GM21360 (cell line): Measurements from ENCODE around the gene NOTCH3.

Experiments
- ATAC-seq: cut with Tn5 transposase; IDR thresholded peaks from one replicate; pipeline ENCODE4 v1.9.1; 2021; ENCODE audit warnings: mild to moderate bottlenecking, moderate library complexity; ENCODE audit not compliant: unreplicated experiment

Gene NOTCH3

DNA sequence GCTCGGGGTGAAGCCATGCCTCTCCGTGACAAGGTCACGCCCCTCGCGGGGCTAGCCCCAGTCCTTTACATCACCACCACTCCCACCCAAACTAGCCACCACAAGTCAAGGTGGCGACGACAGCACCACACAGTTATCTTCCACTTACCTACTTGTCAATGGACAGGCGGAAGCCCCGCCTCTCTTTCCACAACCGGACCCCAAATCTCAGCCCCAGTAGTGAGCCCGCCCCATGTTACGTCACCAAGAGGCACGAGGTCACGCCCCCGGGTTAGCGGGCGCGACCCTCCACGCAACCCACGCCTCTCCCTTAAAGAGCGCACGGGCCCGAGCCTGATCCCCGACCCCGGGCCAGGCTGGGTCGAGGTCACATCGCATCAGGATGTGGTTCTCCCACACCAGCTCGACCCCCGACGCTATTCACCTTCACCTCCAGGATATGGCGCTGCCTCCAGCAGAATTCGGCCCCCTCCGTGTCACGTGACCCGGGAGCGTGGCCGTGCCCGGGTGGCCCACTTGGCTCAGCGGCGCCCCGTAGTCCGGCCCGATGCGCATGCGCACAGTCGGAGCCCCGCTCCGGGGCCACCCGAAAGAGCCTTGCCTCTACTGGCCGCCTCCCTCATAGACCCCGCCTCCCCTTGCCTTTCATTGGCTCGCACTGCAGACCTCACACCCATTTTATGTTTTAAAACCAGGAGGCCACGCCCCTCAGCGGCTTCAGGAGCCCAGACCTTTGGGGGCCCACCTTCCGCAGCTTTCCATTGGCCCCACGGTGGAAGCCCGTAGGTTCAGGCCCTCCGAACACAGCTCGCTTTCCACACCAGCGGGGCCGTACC is 75.3 kb downstream of the NOTCH3 start:
- ATAC-seq = peak; percentile 75

- ATAC-seq = peak; percentile 3
These were observed 76.1 kb downstream of the NOTCH3 start for GRCh38 chr19:15124572-15125231.

- ATAC-seq = no peak
These were observed 76.9 kb downstream of the NOTCH3 start for GRCh38 chr19:15123900-15124299.

GRCh38 chr19:15123031-15123890 is 77.5 kb downstream of the NOTCH3 start:
- ATAC-seq = no peak

- no peak for ATAC-seq
These were observed 78.3 kb downstream of the NOTCH3 start for GRCh38 chr19:15122331-15123030.

DNA sequence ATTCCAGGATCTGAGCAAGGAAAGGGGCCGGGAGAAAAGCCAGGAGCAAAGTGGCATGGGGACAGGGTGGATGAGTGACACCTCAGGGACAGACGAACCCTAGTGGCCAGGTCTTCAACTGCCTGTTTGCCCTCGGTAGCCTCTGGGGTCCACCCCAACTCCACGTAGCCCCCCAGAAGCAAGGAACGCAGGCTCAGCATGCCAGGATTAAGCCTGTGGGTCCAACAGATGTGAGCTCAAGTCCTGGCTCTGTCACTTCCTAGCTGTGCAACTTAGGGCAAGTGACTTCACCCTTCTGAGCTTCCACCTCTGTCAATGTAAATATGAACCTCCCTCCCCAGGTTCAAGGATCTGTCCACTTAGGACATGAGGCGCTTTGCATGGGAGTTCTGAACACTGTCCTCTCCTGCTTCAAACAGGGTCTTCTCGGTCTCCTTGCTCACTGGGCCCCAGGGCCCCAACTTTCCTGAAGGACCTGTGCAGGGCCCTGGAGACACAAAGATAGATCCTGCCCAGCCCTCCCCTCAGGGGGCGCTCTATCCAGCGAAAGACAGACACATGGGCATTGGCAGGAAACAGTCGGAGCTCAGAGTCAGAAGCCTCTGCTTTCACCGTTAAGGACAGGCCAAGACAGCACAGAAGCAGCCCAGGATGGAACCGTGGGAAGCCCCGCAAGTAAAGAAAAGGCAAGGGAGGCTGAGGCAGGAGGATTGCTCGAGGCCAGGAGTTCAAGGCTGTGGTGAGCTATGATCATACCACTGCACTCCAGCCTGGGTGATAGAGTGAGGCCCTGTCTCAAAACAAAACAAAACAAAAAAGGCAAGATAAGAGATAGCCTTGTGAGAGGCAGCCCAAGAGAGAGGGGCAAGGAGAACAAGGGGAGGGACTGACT is 80.4 kb downstream of the NOTCH3 start:
- no peak for ATAC-seq

DNA sequence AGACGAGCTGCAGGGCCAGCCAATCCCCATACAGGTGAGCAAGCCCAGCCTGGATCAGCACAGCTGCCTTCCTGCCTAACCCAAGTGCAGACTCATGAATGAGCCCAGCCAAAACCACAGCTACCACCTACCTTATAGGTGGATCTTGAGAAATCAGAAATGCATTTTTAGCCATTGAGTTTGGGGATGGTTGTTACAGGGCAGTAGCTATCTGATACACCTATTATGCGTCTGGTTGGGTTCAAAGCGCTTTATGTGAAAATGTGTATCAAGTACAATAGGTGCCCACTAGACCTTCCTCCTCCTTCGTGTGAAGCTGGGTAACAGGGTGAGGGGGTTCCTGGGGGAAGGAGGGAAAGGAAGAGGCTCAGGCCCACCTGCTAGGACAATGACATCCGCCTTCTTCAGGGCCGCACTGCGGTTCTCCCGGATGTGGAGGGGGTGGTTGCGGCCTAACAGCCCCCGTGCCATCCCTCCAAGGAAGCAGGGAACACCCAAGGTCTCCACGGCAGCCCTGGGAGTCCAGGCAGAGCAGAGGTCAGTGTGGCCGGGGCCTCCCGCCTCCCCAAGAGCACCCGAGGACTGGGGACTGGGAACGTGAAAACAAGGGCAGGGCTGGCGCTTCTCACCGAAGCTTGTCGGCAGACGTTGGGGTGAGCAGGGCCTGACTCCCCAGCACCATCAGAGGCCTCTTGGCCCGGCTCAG is 81.9 kb downstream of the NOTCH3 start:
- no peak for ATAC-seq

DNA sequence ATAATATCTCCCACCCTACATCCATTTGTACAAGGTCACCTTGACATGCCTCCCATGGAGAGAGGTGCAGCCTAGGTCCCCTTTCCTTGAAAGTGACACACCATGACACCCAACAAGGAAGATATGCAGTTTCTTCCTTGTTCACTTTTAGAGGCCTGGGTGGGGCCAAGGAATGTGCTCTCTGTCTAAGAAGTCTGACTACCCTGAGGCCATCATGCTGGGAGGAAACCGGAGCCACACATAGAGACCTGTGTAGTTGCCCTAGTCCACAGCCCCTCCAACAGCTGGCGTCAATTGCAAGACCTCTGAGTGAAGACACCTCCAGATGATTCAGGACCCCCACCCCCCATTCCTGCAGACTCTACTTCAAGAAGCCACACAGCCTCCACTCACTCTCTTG is 82.5 kb downstream of the NOTCH3 start:
- ATAC-seq = no peak

DNA sequence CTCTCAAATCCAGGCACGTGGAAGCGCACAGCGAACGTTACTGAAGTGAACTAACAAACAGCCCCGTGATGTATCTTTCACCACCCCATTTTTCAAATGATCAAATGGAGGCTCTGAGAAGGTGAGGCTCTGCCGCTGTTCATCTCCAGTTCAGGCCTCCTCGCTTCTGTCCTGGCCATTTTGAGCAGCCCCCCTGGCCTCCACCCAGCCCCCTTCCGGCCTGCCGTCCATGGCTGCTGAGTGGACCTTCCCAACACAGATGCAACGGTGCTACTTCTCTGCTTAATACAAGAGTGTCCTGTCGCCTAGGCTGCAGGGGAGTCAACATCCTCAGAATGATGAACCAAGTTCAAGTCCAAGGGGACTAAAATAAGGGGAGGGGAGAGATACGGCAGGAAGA is 83.9 kb downstream of the NOTCH3 start:
- ATAC-seq = no peak

- ATAC-seq = no peak
These were observed 84.8 kb downstream of the NOTCH3 start for GRCh38 chr19:15115762-15116615.

DNA sequence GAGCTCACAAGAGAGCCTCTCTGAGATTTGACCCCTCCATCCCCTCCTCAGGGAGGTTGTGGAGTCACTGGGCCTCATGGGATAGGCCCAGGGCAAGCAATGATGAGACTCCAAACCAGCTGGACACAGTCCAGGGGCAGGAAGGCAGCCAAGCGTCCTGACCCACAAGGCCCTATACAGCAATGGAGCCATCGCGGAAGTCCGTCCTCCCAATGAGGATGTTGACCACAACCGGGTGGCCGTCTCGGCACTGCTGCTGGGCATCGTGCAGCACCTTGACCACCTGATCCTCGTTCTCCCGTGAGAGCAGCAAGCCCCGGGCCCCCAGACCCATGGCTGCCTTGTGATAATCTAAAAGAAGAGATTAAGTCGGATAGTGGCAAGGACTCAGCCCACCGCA is 85.7 kb downstream of the NOTCH3 start:
- ATAC-seq = no peak

DNA sequence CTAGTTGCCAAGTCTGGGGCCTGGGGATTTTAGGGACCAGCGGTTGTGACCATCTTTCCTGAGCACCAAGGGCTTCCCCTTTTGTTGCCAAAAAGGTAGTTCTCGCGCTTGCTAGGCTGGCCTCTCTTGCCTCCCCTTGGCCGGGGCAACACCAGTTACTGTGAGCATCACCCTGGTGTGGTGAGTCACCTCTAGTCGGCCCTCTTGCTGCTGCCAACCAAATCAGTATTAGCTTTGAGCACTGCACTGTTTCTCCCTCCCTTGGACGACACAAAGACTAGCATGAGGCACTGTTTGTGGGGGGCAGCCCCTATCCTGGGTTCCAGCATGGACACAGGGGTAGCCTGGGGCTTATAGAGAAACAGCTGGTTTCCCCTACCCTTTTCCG is 86.6 kb downstream of the NOTCH3 start:
- ATAC-seq = no peak

- no peak for ATAC-seq
These were observed 87.3 kb downstream of the NOTCH3 start for GRCh38 chr19:15113245-15114152.

GRCh38 chr19:15112385-15112784 is 88.4 kb downstream of the NOTCH3 start:
- ATAC-seq = no peak

- no peak for ATAC-seq
These were observed 89.0 kb downstream of the NOTCH3 start for GRCh38 chr19:15111758-15112157.

- ATAC-seq = no peak
These were observed 90.4 kb downstream of the NOTCH3 start for GRCh38 chr19:15110418-15110815.

- ATAC-seq = no peak
These were observed 90.9 kb downstream of the NOTCH3 start for GRCh38 chr19:15109768-15110417.
